Neural cell (in vitro differentiated cells): ENCODE data around the gene SLC35B2. TPM values are rescaled to one million over a fixed set of nuclear protein-coding genes. Genes with fewer than 3 reads are reported as not detected.

Source experiments
- H2AFZ ChIP-seq: fragments of 200-600, 300-800 bp; sonication (generic), shearing (Covaris generic); 2 replicates; pipeline ENCODE4 v1.6.0; 2014; ENCODE audit warnings: low read depth, mild to moderate bottlenecking, antibody characterized with exemption, low read length, moderate library complexity
- H3F3A ChIP-seq: fragments of 200-600 bp; shearing (Covaris generic); 2 replicates; pipeline ENCODE4 v1.6.1; 2016; ENCODE audit warnings: mild to moderate bottlenecking, moderate library complexity, mixed read lengths, antibody characterized with exemption, low read length; ENCODE audit not compliant: insufficient read depth, poor library complexity, severe bottlenecking
- H3K27ac ChIP-seq: fragments of 200-600, 300-800 bp; sonication (generic), shearing (Covaris generic); 2 replicates; pipeline ENCODE4 v1.5.1; 2014; ENCODE audit warnings: mild to moderate bottlenecking, low read length, moderate library complexity
- H3K27me3 ChIP-seq: fragments of 300-800, 200-600 bp; sonication (generic), shearing (Covaris generic); 2 replicates; pipeline ENCODE4 v1.6.0; 2014; ENCODE audit warnings: mild to moderate bottlenecking, low read depth, low read length, moderate library complexity; ENCODE audit not compliant: insufficient read depth
- H3K36me3 ChIP-seq: fragments of 300-800, 200-600 bp; sonication (generic), shearing (Covaris generic); 2 replicates; pipeline ENCODE4 v1.5.1; 2014; ENCODE audit warnings: mild to moderate bottlenecking, antibody characterized with exemption, low read length, moderate library complexity; ENCODE audit not compliant: insufficient read depth
- H3K4me2 ChIP-seq: fragments of 300-800, 200-600 bp; sonication (generic), shearing (Covaris generic); 2 replicates; pipeline ENCODE4 v1.6.0; 2014; ENCODE audit warnings: mild to moderate bottlenecking, low read length
- H3K4me3 ChIP-seq: fragments of 300-800, 200-600 bp; sonication (generic), shearing (Covaris generic); 2 replicates; pipeline ENCODE4 v1.5.1; 2014; ENCODE audit warnings: mild to moderate bottlenecking, low read length, moderate library complexity
- H3K79me2 ChIP-seq: fragments of 200-600 bp; shearing (Covaris generic); replicated peaks from 2 replicates; pipeline ENCODE4 v1.6.0; 2014; ENCODE audit warnings: mild to moderate bottlenecking, low read length, moderate library complexity; ENCODE audit not compliant: insufficient read depth
- H3K9ac ChIP-seq: fragments of 300-800, 200-600 bp; sonication (generic), shearing (Covaris generic); 2 replicates; pipeline ENCODE4 v1.6.1; 2016; ENCODE audit warnings: mild to moderate bottlenecking, low read length, mixed read lengths
- H3K9me2 ChIP-seq: fragments of 200-600 bp; shearing (Covaris generic); 2 replicates; pipeline ENCODE4 v1.6.1; 2016; ENCODE audit warnings: mild to moderate bottlenecking, low read length, mixed read lengths; ENCODE audit not compliant: insufficient read depth
- H3K9me3 ChIP-seq: fragments of 200-600, 300-800 bp; sonication (generic), shearing (Covaris generic); 2 replicates; pipeline ENCODE4 v1.6.1; 2016; ENCODE audit warnings: mild to moderate bottlenecking, mixed run types, low read length, moderate library complexity, mixed read lengths
- H4K20me1 ChIP-seq: fragments of 200-600 bp; shearing (Covaris generic); 2 replicates; pipeline ENCODE4 v1.6.1; 2016; ENCODE audit warnings: mild to moderate bottlenecking, mixed run types; ENCODE audit not compliant: insufficient read depth
- EP300 ChIP-seq: fragments of 450-650 bp; conservative IDR thresholded peaks from 2 replicates; pipeline ENCODE4 v1.6.1; 2014; ENCODE audit warnings: antibody characterized with exemption, mild to moderate bottlenecking, moderate library complexity; ENCODE audit not compliant: poor library complexity, severe bottlenecking
- EZH2 ChIP-seq: fragments of 200-600, 300-800 bp; shearing (Covaris generic), sonication (generic); IDR thresholded peaks from 2 replicates; pipeline ENCODE4 v1.6.1; 2014; ENCODE audit warnings: antibody characterized with exemption, low read length, borderline replicate concordance, mild to moderate bottlenecking; ENCODE audit not compliant: insufficient read depth, poor library complexity, severe bottlenecking
- MXI1 ChIP-seq: fragments of 450-650 bp; conservative IDR thresholded peaks from 2 replicates; pipeline ENCODE4 v1.6.1; 2014; ENCODE audit warnings: antibody characterized with exemption, mild to moderate bottlenecking; ENCODE audit not compliant: poor library complexity, severe bottlenecking
- POLR2AphosphoS5 ChIP-seq: IDR thresholded peaks from 2 replicates; pipeline ENCODE4 v1.6.1; 2012
- RAD21 ChIP-seq: fragments of 450-650 bp; conservative IDR thresholded peaks from 2 replicates; pipeline ENCODE4 v1.6.1; 2014; ENCODE audit warnings: antibody characterized with exemption, mild to moderate bottlenecking, moderate library complexity
- SMC3 ChIP-seq: fragments of 450-650 bp; conservative IDR thresholded peaks from 2 replicates; pipeline ENCODE4 v1.6.1; 2014; ENCODE audit warnings: antibody characterized with exemption, mild to moderate bottlenecking, moderate library complexity; ENCODE audit not compliant: poor library complexity
- TAF1 ChIP-seq: IDR thresholded peaks from 2 replicates; pipeline ENCODE4 v1.6.1; 2012; ENCODE audit warnings: low read depth
- polyA plus RNA-seq: library from polyadenylated mRNA; depleted of rRNA; stranded (reverse); fragments of >200 nt; gene quantifications from 2 replicates; pipeline ENCODE4 v1.2.3, GENCODE V29; 2014
- TF ChIP-seq, protein P1 (sequence below): fragments of 450-650 bp; IDR thresholded peaks from 2 replicates; pipeline ENCODE4 v1.5.1; 2014; ENCODE audit warnings: antibody characterized with exemption, mild to moderate bottlenecking, moderate library complexity; ENCODE audit not compliant: poor library complexity, severe bottlenecking
- TF ChIP-seq, protein P2 (sequence below): IDR thresholded peaks from 2 replicates; pipeline ENCODE4 v1.6.1; 2012; ENCODE audit warnings: borderline replicate concordance

SLC35B2 gene
- polyA plus RNA-seq, 1 donor from 2014 or later = 44.5 TPM

GRCh38 chr6:44221961-44222335 lies 35.4 kb downstream of the SLC35B2 start:
- Histone ChIP-seq H3K27me3 (peaks cover 4% of the 10 kb centered on the region), H3K9me3 (no peaks in the 10 kb centered on the region), H3K4me2 (no peak overlapping the region), H3K4me3 (no peak overlapping the region), H3K9me2 (no peaks in the 10 kb centered on the region), H3K9ac (no peak overlapping the region), H3F3A (no peaks in the 10 kb centered on the region), H3K36me3 (no peaks in the 10 kb centered on the region), H4K20me1 (no peaks in the 10 kb centered on the region), H2AFZ (no peak overlapping the region), H3K79me2 (peaks cover 3% of the 10 kb centered on the region), H3K27ac (no peak overlapping the region)
- TF ChIP-seq, protein P1, sequence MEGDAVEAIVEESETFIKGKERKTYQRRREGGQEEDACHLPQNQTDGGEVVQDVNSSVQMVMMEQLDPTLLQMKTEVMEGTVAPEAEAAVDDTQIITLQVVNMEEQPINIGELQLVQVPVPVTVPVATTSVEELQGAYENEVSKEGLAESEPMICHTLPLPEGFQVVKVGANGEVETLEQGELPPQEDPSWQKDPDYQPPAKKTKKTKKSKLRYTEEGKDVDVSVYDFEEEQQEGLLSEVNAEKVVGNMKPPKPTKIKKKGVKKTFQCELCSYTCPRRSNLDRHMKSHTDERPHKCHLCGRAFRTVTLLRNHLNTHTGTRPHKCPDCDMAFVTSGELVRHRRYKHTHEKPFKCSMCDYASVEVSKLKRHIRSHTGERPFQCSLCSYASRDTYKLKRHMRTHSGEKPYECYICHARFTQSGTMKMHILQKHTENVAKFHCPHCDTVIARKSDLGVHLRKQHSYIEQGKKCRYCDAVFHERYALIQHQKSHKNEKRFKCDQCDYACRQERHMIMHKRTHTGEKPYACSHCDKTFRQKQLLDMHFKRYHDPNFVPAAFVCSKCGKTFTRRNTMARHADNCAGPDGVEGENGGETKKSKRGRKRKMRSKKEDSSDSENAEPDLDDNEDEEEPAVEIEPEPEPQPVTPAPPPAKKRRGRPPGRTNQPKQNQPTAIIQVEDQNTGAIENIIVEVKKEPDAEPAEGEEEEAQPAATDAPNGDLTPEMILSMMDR = no peak
- TF ChIP-seq TAF1 = no peak
- no peak for TF ChIP-seq POLR2AphosphoS5
- TF ChIP-seq, protein P2, sequence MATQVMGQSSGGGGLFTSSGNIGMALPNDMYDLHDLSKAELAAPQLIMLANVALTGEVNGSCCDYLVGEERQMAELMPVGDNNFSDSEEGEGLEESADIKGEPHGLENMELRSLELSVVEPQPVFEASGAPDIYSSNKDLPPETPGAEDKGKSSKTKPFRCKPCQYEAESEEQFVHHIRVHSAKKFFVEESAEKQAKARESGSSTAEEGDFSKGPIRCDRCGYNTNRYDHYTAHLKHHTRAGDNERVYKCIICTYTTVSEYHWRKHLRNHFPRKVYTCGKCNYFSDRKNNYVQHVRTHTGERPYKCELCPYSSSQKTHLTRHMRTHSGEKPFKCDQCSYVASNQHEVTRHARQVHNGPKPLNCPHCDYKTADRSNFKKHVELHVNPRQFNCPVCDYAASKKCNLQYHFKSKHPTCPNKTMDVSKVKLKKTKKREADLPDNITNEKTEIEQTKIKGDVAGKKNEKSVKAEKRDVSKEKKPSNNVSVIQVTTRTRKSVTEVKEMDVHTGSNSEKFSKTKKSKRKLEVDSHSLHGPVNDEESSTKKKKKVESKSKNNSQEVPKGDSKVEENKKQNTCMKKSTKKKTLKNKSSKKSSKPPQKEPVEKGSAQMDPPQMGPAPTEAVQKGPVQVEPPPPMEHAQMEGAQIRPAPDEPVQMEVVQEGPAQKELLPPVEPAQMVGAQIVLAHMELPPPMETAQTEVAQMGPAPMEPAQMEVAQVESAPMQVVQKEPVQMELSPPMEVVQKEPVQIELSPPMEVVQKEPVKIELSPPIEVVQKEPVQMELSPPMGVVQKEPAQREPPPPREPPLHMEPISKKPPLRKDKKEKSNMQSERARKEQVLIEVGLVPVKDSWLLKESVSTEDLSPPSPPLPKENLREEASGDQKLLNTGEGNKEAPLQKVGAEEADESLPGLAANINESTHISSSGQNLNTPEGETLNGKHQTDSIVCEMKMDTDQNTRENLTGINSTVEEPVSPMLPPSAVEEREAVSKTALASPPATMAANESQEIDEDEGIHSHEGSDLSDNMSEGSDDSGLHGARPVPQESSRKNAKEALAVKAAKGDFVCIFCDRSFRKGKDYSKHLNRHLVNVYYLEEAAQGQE = no peak
- TF ChIP-seq EZH2 = no peak
- no peak for TF ChIP-seq MXI1
- TF ChIP-seq RAD21 = no peak
- no peak for TF ChIP-seq SMC3
- TF ChIP-seq EP300 = no peak

- TF ChIP-seq, protein P1 = peak; percentile 26
- no peak for TF ChIP-seq EP300
- Histone ChIP-seq H3K27ac (no peak overlapping the region), H4K20me1 (no peaks in the 10 kb centered on the region), H3K9me2 (no peaks in the 10 kb centered on the region), H3K4me3 (no peak overlapping the region), H3K9me3 (no peaks in the 10 kb centered on the region), H3K27me3 (peaks cover 4% of the 10 kb centered on the region), H3K79me2 (peaks cover 3% of the 10 kb centered on the region), H3K4me2 (no peak overlapping the region), H3K9ac (no peak overlapping the region), H3K36me3 (no peaks in the 10 kb centered on the region), H3F3A (no peaks in the 10 kb centered on the region), H2AFZ (no peak overlapping the region)
These were observed 35.9 kb downstream of the SLC35B2 start for GRCh38 chr6:44221291-44221960.
